ENCODE data around the gene GRID2.

Gene GRID2

DNA sequence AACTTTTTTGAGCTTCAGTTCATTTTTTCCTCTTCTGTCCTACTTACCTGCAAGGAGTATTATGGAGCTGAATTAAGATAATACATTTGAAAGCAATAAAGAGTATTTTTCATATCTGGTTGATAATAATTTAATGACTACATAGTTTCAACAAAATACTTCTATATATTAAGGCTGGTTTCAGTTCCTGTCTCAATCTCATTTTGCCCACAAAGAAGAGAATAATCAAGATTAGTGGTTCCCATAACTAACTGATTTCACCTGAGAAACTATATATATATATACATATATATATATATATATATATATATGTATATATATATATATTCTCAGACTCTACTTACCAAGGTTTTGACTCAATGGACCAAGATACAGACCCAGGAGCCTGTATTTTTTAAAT, 1437.1 kb downstream of the GRID2 start:
- TF ChIP-seq, protein P1, sequence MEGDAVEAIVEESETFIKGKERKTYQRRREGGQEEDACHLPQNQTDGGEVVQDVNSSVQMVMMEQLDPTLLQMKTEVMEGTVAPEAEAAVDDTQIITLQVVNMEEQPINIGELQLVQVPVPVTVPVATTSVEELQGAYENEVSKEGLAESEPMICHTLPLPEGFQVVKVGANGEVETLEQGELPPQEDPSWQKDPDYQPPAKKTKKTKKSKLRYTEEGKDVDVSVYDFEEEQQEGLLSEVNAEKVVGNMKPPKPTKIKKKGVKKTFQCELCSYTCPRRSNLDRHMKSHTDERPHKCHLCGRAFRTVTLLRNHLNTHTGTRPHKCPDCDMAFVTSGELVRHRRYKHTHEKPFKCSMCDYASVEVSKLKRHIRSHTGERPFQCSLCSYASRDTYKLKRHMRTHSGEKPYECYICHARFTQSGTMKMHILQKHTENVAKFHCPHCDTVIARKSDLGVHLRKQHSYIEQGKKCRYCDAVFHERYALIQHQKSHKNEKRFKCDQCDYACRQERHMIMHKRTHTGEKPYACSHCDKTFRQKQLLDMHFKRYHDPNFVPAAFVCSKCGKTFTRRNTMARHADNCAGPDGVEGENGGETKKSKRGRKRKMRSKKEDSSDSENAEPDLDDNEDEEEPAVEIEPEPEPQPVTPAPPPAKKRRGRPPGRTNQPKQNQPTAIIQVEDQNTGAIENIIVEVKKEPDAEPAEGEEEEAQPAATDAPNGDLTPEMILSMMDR (IDR thresholded peaks at IDR 0.05), result no peak
- H3K27me3 ChIP-seq (ENCODE audit: control insufficient read depth, insufficient read depth, low read length), result no peaks in the 10 kb centered on the region
- no peak overlapping the region for H2AFZ ChIP-seq
- H3K4me1 ChIP-seq, result no peaks in the 10 kb centered on the region
- no peak overlapping the region for H3K4me3 ChIP-seq (ENCODE audit: low read depth, low read length)
- H3K4me2 ChIP-seq (ENCODE audit: low read length), result no peak overlapping the region
- H3K27ac ChIP-seq, result no peak overlapping the region
- no peak overlapping the region for H3K9ac ChIP-seq
- no peaks in the 10 kb centered on the region for H3K79me2 ChIP-seq
- H3K36me3 ChIP-seq (ENCODE audit: control insufficient read depth, insufficient read depth, low read length), result no peaks in the 10 kb centered on the region
- H3K9me3 ChIP-seq (ENCODE audit: control insufficient read depth, low read length), result no peaks in the 10 kb centered on the region

GRCh38 chr4:93743022-93743421, 1439.3 kb downstream of the GRID2 start:
- no peak overlapping the region for H3K4me3 ChIP-seq (ENCODE audit: low read depth, low read length)
- TF ChIP-seq, protein P1 (IDR thresholded peaks at IDR 0.05), result no peak

DNA sequence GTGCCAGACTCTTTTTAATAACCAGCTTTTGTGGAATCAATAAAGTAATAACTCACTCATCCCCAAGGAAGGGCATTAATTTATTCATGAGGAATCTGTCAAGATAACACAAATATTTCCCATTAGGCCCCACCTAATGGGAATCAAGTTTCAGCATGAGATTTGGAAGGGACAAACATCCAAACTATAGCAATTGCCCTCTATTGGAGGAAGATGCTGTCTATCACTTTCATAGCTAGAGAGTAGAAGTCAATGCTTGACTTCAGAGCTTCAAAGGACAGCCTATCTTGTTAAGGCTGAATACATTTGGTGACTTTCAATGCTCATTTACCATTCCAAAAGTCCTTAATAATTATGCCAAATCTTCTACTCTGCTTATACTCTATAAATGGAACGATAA, 1439.9 kb downstream of the GRID2 start:
- Histone ChIP-seq H3K9me3 (ENCODE audit: control insufficient read depth, low read length) (no peaks in the 10 kb centered on the region), H3K4me2 (ENCODE audit: low read length) (no peak overlapping the region), H3K9ac (no peak overlapping the region), H3K4me3 (ENCODE audit: low read depth, low read length) (no peak overlapping the region), H2AFZ (no peak overlapping the region), H3K4me1 (no peaks in the 10 kb centered on the region), H3K36me3 (ENCODE audit: control insufficient read depth, insufficient read depth, low read length) (no peaks in the 10 kb centered on the region), H3K79me2 (no peaks in the 10 kb centered on the region), H3K27ac (no peak overlapping the region), H3K27me3 (ENCODE audit: control insufficient read depth, insufficient read depth, low read length) (no peaks in the 10 kb centered on the region)
- TF ChIP-seq, protein P1 (IDR thresholded peaks at IDR 0.05), result no peak

More at GRCh38 chr4:93743022-93743421, 1439.3 kb downstream of the GRID2 start:
- H3K36me3 ChIP-seq (ENCODE audit: control insufficient read depth, insufficient read depth, low read length), result no peaks in the 10 kb centered on the region
- no peak overlapping the region for H3K4me2 ChIP-seq (ENCODE audit: low read length)
- no peak overlapping the region for H3K27ac ChIP-seq
- no peaks in the 10 kb centered on the region for H3K4me1 ChIP-seq
- no peak overlapping the region for H3K9ac ChIP-seq
- no peaks in the 10 kb centered on the region for H3K79me2 ChIP-seq
- no peak overlapping the region for H2AFZ ChIP-seq
- no peaks in the 10 kb centered on the region for H3K9me3 ChIP-seq (ENCODE audit: control insufficient read depth, low read length)
- no peaks in the 10 kb centered on the region for H3K27me3 ChIP-seq (ENCODE audit: control insufficient read depth, insufficient read depth, low read length)

DNA sequence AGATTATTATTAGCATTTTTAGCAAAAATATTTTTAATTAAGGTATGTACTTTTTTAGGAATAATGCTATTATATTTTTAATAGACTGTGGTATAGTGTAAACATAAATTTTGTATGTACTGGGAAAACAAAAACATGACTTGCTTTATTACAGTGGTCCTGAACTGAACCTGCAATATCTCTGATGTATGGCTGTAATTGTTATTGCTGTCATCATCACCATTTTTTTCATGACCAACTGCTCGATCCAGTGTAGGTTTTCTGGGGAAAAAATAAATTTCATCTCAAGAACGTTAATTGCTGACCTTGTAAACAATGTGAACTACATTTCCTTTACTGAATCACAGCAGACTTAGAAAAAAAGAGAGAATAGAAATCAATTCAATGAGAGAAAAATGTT, 1441.2 kb downstream of the GRID2 start:
- Histone ChIP-seq H3K36me3 (ENCODE audit: control insufficient read depth, insufficient read depth, low read length) (no peaks in the 10 kb centered on the region), H3K9me3 (ENCODE audit: control insufficient read depth, low read length) (no peaks in the 10 kb centered on the region), H2AFZ (no peak overlapping the region), H3K4me2 (ENCODE audit: low read length) (no peak overlapping the region), H3K4me3 (ENCODE audit: low read depth, low read length) (no peak overlapping the region), H3K4me1 (no peaks in the 10 kb centered on the region), H3K9ac (no peak overlapping the region), H3K27me3 (ENCODE audit: control insufficient read depth, insufficient read depth, low read length) (no peaks in the 10 kb centered on the region), H3K79me2 (no peaks in the 10 kb centered on the region), H3K27ac (no peak overlapping the region)
- TF ChIP-seq, protein P1 (IDR thresholded peaks at IDR 0.05), result no peak

DNA sequence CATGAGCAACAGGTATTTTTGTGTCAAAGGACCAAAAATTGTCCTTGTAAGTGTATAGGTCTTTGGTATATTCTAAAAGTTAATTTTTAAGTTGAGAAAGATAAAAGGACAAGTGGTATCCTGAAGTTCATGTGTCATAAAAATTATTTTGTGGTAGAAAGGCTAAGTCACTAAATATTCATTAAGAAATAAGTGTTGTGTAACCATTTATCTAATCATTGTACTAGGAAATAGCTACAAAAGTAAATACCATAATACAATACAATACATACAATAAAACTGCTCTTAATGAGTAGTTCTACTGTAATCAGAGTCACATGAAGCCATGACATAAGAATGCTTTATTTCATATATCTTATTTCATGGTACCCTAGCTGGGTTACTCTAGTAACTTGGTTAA, 1442.3 kb downstream of the GRID2 start:
- no peak overlapping the region for H3K9ac ChIP-seq
- no peak overlapping the region for H3K27ac ChIP-seq
- TF ChIP-seq, protein P1 (IDR thresholded peaks at IDR 0.05), result no peak
- H2AFZ ChIP-seq, result no peak overlapping the region
- no peaks in the 10 kb centered on the region for H3K4me1 ChIP-seq
- no peak overlapping the region for H3K4me2 ChIP-seq (ENCODE audit: low read length)
- no peaks in the 10 kb centered on the region for H3K27me3 ChIP-seq (ENCODE audit: control insufficient read depth, insufficient read depth, low read length)
- H3K79me2 ChIP-seq, result no peaks in the 10 kb centered on the region
- H3K4me3 ChIP-seq (ENCODE audit: low read depth, low read length), result no peak overlapping the region
- H3K36me3 ChIP-seq (ENCODE audit: control insufficient read depth, insufficient read depth, low read length), result no peaks in the 10 kb centered on the region
- H3K9me3 ChIP-seq (ENCODE audit: control insufficient read depth, low read length), result no peaks in the 10 kb centered on the region
